OCI-LY7 (cell line): ENCODE data around the gene MREG. TPM values are rescaled to one million over a fixed set of nuclear protein-coding genes. Genes with fewer than 3 reads are reported as not detected.

Experiments
- BruUV-seq: library from RNA; stranded (reverse); fragments of 400-500 nt; replicated peaks from 2 replicates; lab custom pipeline; 2021; lab: Mats Ljungman, UMichigan
- CTCF ChIA-PET: fragments of 300-600 bp; sonication (Branson Sonifier 250); formaldehyde crosslinking; loops from one replicate; lab custom pipeline; 2022; ENCODE audit warnings: antibody characterized with exemption; ENCODE audit not compliant: unreplicated experiment; lab: Charles Lee
- POLR2A ChIA-PET: fragments of 300-600 bp; sonication (Branson Sonifier 250); formaldehyde crosslinking; loops from one replicate; lab custom pipeline; 2022; ENCODE audit warnings: antibody characterized with exemption; lab: Charles Lee
- DNase-seq: peaks from one replicate; pipeline ENCODE4 v3.0.0-alpha.2; 2015; ENCODE audit warnings: low spot score
- H2AFZ ChIP-seq: fragments of 200-600 bp; sonication (generic), shearing (Covaris generic); 2 replicates; pipeline ENCODE4 v1.6.1; 2014; ENCODE audit warnings: mild to moderate bottlenecking, antibody characterized with exemption, low read length, moderate library complexity
- H3K27ac ChIP-seq: fragments of 200-600 bp; sonication (generic); 2 replicates; pipeline ENCODE4 v1.5.1; 2014; ENCODE audit warnings: mixed run types, low read depth, mild to moderate bottlenecking, moderate library complexity, low read length, inconsistent platforms; ENCODE audit not compliant: poor library complexity, severe bottlenecking
- H3K36me3 ChIP-seq: fragments of 200-600 bp; sonication (generic); 2 replicates; pipeline ENCODE4 v1.6.1; 2014; ENCODE audit warnings: mild to moderate bottlenecking, antibody characterized with exemption, low read length, moderate library complexity, mixed read lengths; ENCODE audit not compliant: insufficient read depth
- H3K4me1 ChIP-seq: fragments of 200-600 bp; sonication (generic); 2 replicates; pipeline ENCODE4 v1.5.1; 2014; ENCODE audit warnings: mild to moderate bottlenecking, low read length; ENCODE audit not compliant: insufficient read depth, poor library complexity, severe bottlenecking
- H3K4me2 ChIP-seq: fragments of 200-600 bp; sonication (generic); 2 replicates; pipeline ENCODE4 v1.6.1; 2014; ENCODE audit warnings: mild to moderate bottlenecking, low read length
- H3K4me3 ChIP-seq: fragments of 200-600 bp; sonication (generic); 2 replicates; pipeline ENCODE4 v1.5.1; 2014; ENCODE audit warnings: mild to moderate bottlenecking, low read depth, low read length; ENCODE audit not compliant: poor library complexity, severe bottlenecking
- H3K79me2 ChIP-seq: fragments of 200-600 bp; sonication (generic); 2 replicates; pipeline ENCODE4 v1.6.1; 2016; ENCODE audit warnings: low read depth, mild to moderate bottlenecking, low read length, moderate library complexity, mixed read lengths; ENCODE audit not compliant: insufficient read depth
- H3K9me2 ChIP-seq: fragments of 200-600 bp; sonication (generic); 2 replicates; pipeline ENCODE4 v1.6.1; 2016; ENCODE audit warnings: mild to moderate bottlenecking, low read length, mixed read lengths; ENCODE audit not compliant: insufficient read depth
- H3K9me3 ChIP-seq: fragments of 200-600 bp; sonication (generic); 2 replicates; pipeline ENCODE4 v1.6.1; 2014; ENCODE audit warnings: mild to moderate bottlenecking, mixed run types, low read length, mixed read lengths
- H4K20me1 ChIP-seq: fragments of 200-600 bp; sonication (generic); 2 replicates; pipeline ENCODE4 v1.6.1; 2014; ENCODE audit warnings: mild to moderate bottlenecking, antibody characterized with exemption, low read length, moderate library complexity, mixed read lengths; ENCODE audit not compliant: insufficient read depth
- CTCF ChIP-seq: fragments of 200-600 bp; sonication (generic); conservative IDR thresholded peaks from 2 replicates; pipeline ENCODE4 v1.5.1; 2014; ENCODE audit warnings: mild to moderate bottlenecking, antibody characterized with exemption, low read length, moderate library complexity, mixed read lengths
- EZH2phosphoT487 ChIP-seq: fragments of 200-600 bp; sonication (generic); IDR thresholded peaks from 2 replicates; pipeline ENCODE4 v1.6.1; 2018; ENCODE audit warnings: low read depth, borderline replicate concordance, mild to moderate bottlenecking, mixed run types, antibody characterized with exemption, low read length, moderate library complexity, mixed read lengths
- intact Hi-C: fragments of 100-400 bp; cut with micrococcal nuclease; formaldehyde crosslinking; loops from one replicate; pipeline ENCODE4 v1.10.0; 2022; ENCODE audit not compliant: unreplicated experiment
- total RNA-seq, 2 experiments: library from RNA; depleted of rRNA in 1 of 2; stranded (reverse); fragments of >200 nt in 1 of 2; shearing (Covaris generic) in 1 of 2; gene quantifications; 2 replicates each; pipeline ENCODE4 v1.2.3, GENCODE V29; 2014 to 2022

MREG gene
- total RNA-seq, 2 experiments from 2014 or later, result 5.6 to 9.3 TPM

- no TSS peak for BruUV-seq
- no peak overlapping the region for H3K4me2 ChIP-seq
- no peaks in the 10 kb centered on the region for H3K9me2 ChIP-seq
- H3K27ac ChIP-seq, result no peak overlapping the region
- no peaks in the 10 kb centered on the region for H4K20me1 ChIP-seq
- no peak overlapping the region for H2AFZ ChIP-seq
- H3K9me3 ChIP-seq, result no peaks in the 10 kb centered on the region
- intact Hi-C loops, result no loop called here
- TF ChIP-seq CTCF (no peak), EZH2phosphoT487 (no peak)
- no peaks in the 10 kb centered on the region for H3K36me3 ChIP-seq
- ChIA-PET CTCF (no interaction called here), POLR2A (interaction anchor here (0.7 kb wide), 1 partner anchor 152 kb away, joined by 3 read pairs; no protein-coding TSS in a partner anchor)
- H3K79me2 ChIP-seq, result no peaks in the 10 kb centered on the region
- H3K4me3 ChIP-seq, result no peak overlapping the region
- peaks cover 6% of the 10 kb centered on the region for H3K4me1 ChIP-seq
- DNase-seq, result no peak
Measured at GRCh38 chr2:215898363-215898762, 115.0 kb downstream of the MREG start.

GRCh38 chr2:215896921-215897320 is 116.4 kb downstream of the MREG start:
- H3K79me2 ChIP-seq, result no peaks in the 10 kb centered on the region
- no peaks in the 10 kb centered on the region for H3K9me3 ChIP-seq
- no peak overlapping the region for H2AFZ ChIP-seq
- POLR2A ChIA-PET, result interaction anchor here (0.6 kb wide), 1 partner anchor 9 kb away, joined by 3 read pairs; no protein-coding TSS in a partner anchor
- H3K4me1 ChIP-seq, result peaks cover 6% of the 10 kb centered on the region
- CTCF ChIA-PET, result no interaction called here
- no peak overlapping the region for H3K27ac ChIP-seq
- H3K4me2 ChIP-seq, result no peak overlapping the region
- H3K4me3 ChIP-seq, result no peak overlapping the region
- no peaks in the 10 kb centered on the region for H3K36me3 ChIP-seq
- DNase-seq, result no peak
- no peak for TF ChIP-seq CTCF
- TF ChIP-seq EZH2phosphoT487, result no peak
- intact Hi-C loops, result no loop called here
- BruUV-seq, result no TSS peak
- H3K9me2 ChIP-seq, result no peaks in the 10 kb centered on the region
- H4K20me1 ChIP-seq, result no peaks in the 10 kb centered on the region

- Histone ChIP-seq H3K4me3 (no peak overlapping the region), H3K9me3 (no peaks in the 10 kb centered on the region), H3K4me2 (no peak overlapping the region), H2AFZ (no peak overlapping the region), H4K20me1 (no peaks in the 10 kb centered on the region), H3K36me3 (no peaks in the 10 kb centered on the region), H3K4me1 (no peaks in the 10 kb centered on the region), H3K79me2 (no peaks in the 10 kb centered on the region), H3K9me2 (no peaks in the 10 kb centered on the region), H3K27ac (no peak overlapping the region)
- intact Hi-C loops, result no loop called here
- POLR2A ChIA-PET, result no interaction called here
- BruUV-seq, result no TSS peak
- DNase-seq, result no peak
- TF ChIP-seq EZH2phosphoT487 (no peak), CTCF (no peak)
- CTCF ChIA-PET, result no interaction called here
Measured at GRCh38 chr2:215895330-215895729, 118.0 kb downstream of the MREG start.
